Adrenal gland (tissue), 5 donors: ENCODE data around the gene NUFIP1.

Experiments
- CTCF ChIP-seq, 6 experiments: fragments of 450-650 bp in 4 of 6; fragments of 200-600 bp in 2 of 6; sonication (generic) in 1 of 6; IDR thresholded peaks; 1 replicate in 5 of 6; 2 replicates in 1 of 6; pipeline versions ENCODE4 v1.5.1 to v1.8.0; 2016 to 2021; ENCODE audit warnings: antibody characterized with exemption in 6 of 6, mild to moderate bottlenecking in 2 of 6, moderate library complexity in 1 of 6
- POLR2A ChIP-seq, 2 donors: fragments of 450-650 bp; IDR thresholded peaks; one replicate each; pipeline ENCODE4 v1.6.1; 2017; ENCODE audit warnings: antibody characterized with exemption in 2 of 2, mild to moderate bottlenecking in 2 of 2, moderate library complexity in 1 of 2
- donor health status: DM: no; HTN: no; CAD: no.

DNA sequence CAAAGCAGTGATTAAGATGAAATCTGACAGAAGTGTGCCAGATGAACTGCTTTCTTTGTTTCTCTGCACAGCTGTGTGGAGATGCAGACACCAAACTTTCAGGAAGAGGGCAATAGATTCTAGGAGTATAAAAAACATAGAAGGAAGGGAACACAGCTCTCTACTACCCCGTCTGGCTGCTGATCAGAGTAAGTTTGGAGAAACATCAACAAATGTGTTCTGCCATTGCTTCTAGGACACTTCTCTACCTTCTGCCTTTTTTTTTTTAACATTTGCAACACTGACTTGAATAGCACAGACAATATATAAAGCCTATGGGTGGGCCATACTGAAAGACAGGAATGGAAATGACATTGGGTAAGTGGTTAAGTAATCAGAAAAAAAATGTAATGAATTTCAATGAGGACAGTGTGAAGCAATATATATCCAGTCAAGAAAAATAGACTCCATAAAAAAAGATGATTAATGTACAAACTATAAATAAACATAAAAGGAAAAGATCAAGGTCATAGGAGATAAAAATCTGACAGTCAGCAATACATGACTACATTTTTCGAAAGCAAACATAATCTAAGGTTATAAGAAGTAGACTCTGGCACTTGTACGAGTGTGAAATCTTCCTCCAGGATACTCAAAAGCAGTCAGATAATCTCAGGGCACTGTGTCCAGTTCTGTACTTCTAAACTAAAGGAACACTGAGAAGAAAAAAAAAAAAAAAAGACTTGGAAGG lies 21.4 kb downstream of the NUFIP1 start:
- peak in 5 of 6 experiments; percentile 22 to 62 (median 38) for TF ChIP-seq CTCF (IDR thresholded peaks at IDR 0.05)
- TF ChIP-seq POLR2A (IDR thresholded peaks at IDR 0.05) = no peak
